MM.1S (cell line): Measurements from ENCODE around the gene HCN4.

ENCODE experiments used
- EZH2 ChIP-seq: fragments of 300-600 bp; sonication (generic); optimal IDR thresholded peaks from 2 replicates; pipeline ENCODE3; 2017; ENCODE audit warnings: low read depth, mild to moderate bottlenecking, antibody characterized with exemption, low read length, mixed read lengths
- EZH2phosphoT487 ChIP-seq: fragments of 300-600 bp; sonication (generic); IDR thresholded peaks from 2 replicates; pipeline ENCODE4 v1.6.1; 2018; ENCODE audit warnings: antibody characterized with exemption, low read length
- TF ChIP-seq, protein P1 (sequence below): fragments of 300-600 bp; sonication (generic); IDR thresholded peaks from 2 replicates; pipeline ENCODE4 v1.5.1; 2016; ENCODE audit warnings: antibody characterized with exemption, low read length, mixed read lengths

GRCh38 chr15:73313861-73314260 lies 54.9 kb downstream of the HCN4 start:
- TF ChIP-seq, protein P1, sequence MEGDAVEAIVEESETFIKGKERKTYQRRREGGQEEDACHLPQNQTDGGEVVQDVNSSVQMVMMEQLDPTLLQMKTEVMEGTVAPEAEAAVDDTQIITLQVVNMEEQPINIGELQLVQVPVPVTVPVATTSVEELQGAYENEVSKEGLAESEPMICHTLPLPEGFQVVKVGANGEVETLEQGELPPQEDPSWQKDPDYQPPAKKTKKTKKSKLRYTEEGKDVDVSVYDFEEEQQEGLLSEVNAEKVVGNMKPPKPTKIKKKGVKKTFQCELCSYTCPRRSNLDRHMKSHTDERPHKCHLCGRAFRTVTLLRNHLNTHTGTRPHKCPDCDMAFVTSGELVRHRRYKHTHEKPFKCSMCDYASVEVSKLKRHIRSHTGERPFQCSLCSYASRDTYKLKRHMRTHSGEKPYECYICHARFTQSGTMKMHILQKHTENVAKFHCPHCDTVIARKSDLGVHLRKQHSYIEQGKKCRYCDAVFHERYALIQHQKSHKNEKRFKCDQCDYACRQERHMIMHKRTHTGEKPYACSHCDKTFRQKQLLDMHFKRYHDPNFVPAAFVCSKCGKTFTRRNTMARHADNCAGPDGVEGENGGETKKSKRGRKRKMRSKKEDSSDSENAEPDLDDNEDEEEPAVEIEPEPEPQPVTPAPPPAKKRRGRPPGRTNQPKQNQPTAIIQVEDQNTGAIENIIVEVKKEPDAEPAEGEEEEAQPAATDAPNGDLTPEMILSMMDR: no peak
- no peak for TF ChIP-seq EZH2
- TF ChIP-seq EZH2phosphoT487: no peak
